GM19455 (cell line): ENCODE measurements around the gene STPG3.
A peak's percentile ranks its signal among the peaks of the same experiment; 100 is the strongest.

Experiments used
- ATAC-seq: cut with Tn5 transposase; IDR thresholded peaks from one replicate; pipeline ENCODE4 v1.9.1; 2021; ENCODE audit not compliant: unreplicated experiment

Gene STPG3

DNA sequence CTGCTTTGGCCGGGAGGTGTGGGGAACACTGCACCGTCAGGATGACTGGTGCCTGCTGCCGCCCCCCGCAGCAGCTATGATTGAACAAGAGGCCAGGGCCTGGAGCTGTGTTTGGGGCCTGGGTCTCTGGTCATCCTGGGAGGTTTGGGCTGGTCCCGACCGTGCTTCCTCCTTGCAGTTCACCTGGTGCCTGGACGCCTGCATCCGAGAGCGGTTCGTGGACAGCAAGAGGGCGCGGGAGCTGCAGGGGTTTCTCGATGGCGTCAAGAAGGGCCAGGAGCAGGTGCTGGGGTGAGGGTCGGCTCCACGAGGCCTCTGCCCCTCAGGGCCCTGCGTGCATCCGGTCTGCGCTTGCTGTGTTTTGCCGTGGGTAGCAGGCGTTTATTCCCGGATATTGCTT is 13.0 kb downstream of the STPG3 start:
- ATAC-seq = no peak

DNA sequence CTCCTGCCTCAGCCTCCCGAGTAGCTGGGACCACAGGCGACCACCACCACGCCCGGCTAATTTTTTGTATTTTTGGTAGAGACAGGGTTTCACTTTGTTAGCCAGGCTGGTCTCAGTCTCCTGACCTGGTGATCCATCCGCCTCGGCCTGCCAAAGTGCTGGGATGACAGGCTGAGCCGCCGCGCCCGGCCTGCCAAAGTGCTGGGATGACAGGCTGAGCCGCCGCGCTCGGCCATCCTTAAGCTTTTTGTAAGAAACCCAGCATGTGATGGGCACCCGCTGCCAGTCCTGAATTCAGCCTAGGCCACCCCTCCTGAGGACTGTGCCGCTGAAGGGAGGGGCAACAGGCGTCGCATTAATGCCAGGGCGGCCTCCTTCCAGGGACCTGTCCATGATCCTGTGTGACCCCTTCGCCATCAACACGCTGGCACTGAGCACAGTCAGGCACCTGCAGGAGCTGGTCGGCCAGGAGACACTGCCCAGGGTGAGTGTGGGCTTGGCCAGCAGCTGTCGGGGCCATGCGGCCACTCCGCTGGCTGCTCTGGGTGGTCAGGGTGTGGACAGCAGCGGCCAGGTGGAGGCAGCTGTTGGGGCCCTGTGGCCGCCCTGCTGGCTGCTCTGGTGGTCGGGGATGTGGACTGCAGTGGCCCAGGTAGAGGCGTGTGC is 14.5 kb downstream of the STPG3 start:
- ATAC-seq = no peak

DNA sequence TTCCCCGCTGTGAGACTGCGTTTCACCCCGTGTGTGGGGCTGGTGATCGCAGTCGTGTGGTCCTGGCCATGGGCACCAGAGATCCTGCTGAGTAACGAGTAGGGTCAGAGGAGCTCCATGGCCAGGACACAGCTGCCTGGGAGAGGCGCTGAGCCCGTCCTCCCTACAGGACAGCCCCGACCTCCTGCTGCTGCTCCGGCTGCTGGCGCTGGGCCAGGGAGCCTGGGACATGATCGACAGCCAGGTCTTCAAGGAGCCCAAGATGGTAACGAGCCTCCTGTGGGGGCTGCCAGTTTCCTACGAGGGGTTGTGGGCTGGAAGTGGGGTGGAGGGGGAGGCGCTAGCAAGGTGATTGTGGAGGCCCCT is 15.1 kb downstream of the STPG3 start:
- ATAC-seq = no peak

- ATAC-seq = no peak
These were observed 15.7 kb downstream of the STPG3 start for GRCh38 chr9:137266585-137267453.

DNA sequence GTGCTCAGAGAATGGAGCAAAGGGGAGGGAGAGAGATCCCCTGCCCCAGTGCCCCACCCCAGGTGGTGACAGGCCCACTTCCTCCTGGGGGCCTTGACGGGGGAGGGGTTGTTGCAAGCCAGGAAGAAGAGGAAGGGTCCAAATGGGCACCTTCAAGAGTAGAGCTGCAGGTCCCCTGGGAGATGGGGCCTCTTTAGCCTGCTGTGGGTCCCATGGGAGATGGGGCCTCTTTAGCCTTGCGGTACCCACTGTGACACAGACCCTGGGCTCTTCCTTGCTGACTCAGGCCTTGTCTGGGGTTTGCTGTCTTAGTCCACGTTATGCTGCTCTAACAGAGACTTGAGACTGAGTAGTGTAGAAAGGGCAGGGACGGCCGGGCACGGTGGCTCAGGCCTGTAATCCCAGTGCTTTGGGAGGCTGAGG is 16.9 kb downstream of the STPG3 start:
- no peak for ATAC-seq

DNA sequence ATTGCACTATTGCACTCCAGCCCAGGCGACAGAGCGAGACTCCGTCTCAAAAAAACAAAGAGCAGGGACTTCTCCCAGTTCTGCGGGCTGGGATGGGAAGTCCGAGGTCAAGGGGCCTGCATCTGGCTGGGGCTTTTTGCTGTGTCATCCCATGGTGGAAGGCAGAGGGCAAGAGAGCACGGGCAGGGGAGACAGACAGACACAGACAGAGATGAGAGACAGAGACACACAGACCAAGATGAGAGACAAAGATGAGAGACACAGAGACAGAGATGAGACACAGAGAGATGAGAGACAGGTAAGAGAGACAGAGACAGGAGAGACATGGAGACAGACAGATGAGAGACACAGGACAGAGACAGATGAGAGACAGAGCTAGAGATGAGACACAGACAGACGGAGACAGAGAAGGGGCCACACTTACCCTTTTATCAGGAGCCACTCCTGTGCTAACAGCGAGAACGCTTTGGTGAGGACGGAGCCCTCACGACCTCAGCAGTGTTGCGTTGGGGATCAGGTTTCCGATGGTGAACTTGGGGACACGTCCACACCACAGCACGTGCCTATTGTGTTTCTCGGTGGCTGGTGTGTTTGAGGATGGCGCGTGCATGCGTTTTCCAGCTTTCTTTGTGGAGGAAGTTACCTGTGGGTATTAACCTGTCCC is 17.6 kb downstream of the STPG3 start:
- no peak for ATAC-seq

GRCh38 chr9:137269231-137269772 is 18.2 kb downstream of the STPG3 start:
- no peak for ATAC-seq

DNA sequence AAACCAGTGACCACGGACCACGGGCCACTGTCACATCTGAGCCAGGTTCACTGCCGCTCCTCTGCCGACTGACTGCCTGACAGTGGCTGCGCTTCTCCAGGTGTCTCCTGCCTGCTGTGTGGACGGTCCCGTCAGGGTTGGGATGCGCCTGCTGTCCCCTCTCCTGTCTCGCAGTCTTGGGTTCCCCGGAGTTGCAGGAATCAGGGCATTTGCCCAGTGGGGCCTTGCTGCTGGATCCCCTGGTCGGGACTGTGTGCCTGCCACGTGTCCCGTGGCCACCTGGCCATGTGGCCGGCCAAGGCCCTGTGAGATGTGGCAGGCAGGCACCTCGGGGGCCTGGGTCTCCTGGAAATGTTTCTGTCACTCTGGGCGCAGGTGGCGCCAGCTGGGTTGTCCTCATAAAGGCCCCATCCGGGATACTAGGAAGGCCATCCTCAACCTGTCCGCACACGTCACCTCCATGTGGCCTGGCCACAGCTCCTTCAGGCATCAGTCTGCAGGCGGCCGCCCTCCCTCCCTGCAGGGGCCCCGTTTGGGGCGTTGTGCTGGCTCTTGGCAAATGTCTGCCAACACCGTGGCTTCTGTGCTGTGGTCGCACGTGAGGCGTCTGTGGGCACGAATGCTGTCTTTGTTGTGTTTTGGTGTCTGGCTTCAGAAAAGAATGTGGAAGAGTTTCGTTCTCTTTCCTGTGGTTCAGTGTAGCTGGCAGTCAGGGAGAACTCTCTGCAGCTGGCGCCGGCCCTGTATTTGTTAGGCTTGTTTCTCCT is 20.0 kb downstream of the STPG3 start:
- ATAC-seq = no peak

DNA sequence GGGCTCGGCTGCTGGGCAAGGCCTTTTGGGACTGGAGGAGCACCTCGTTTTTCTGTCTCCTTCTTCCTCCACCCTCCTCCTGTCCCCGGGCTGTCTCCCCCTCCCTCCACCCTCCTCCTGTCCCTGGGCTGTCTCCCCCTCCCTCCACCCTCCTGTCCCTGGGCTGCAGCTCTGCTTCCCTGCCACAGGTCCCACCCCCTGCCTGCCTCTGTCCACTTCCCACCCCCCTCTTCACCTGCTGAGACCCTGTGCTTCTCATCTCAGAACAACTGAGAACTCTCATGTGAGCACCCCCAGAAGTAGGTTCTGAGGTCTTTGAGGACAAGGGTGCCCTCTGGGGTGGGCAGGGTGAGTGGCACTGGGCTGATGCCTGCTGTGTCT is 20.6 kb downstream of the STPG3 start:
- ATAC-seq = no peak

GRCh38 chr9:137272241-137273094 is 21.4 kb downstream of the STPG3 start:
- no peak for ATAC-seq

DNA sequence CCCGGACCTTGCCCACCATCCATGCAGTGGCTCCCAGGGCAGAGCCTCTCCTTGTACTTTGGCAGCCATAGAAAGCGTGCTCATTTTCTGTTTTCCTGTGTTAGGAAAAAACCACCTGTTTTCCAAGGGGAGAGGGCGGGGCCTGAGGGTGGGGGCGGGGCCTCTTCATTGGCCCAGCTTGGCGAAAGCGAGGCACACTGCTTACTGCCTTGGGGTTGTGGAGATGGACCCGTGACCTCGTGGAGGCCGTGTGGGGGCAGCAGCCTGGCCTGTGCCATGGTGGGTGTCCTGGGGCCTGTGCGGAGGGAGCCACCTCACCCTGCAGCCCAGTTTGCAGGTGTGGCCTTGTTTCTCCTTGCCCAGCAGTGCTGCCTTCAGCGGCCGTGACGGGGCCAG is 22.0 kb downstream of the STPG3 start:
- ATAC-seq = no peak

DNA sequence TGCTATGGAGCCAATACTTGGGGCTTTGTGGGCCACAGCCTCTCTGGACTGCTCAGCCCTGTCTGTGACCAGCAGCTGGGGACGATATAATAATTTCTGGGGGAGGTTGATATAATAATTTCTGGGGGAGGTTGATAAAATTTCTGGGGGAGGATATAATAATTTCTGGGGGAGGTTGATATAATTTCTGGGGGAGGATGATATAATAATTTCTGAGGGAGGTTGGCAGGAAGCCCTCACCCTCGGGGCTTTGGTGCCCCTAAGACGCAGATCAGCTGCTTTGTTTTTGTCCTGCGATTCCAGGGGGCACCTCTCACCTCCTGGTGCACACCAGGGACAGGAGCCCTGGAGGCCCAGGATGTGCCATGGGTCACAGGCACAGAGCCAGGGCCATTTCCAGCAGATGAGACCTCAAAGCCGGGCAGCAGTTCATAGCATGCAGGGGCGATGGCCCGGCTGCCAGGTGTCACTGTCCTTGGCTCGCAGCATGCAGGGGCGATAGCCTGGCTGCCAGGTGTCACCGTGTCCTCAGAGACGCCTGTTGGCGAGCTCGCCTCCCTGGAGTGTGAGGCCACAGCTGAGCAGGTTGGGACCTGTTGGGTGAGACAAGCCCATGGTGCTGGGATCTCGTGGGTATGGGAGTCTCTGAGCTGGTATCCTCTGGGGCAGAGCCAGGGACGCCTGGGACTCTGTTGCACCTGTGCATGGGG is 22.7 kb downstream of the STPG3 start:
- ATAC-seq = no peak

GRCh38 chr9:137275203-137275587 is 24.1 kb downstream of the STPG3 start:
- no peak for ATAC-seq

GRCh38 chr9:137275588-137276472 is 24.7 kb downstream of the STPG3 start:
- ATAC-seq = no peak

GRCh38 chr9:137276473-137277328 is 25.6 kb downstream of the STPG3 start:
- ATAC-seq = no peak

DNA sequence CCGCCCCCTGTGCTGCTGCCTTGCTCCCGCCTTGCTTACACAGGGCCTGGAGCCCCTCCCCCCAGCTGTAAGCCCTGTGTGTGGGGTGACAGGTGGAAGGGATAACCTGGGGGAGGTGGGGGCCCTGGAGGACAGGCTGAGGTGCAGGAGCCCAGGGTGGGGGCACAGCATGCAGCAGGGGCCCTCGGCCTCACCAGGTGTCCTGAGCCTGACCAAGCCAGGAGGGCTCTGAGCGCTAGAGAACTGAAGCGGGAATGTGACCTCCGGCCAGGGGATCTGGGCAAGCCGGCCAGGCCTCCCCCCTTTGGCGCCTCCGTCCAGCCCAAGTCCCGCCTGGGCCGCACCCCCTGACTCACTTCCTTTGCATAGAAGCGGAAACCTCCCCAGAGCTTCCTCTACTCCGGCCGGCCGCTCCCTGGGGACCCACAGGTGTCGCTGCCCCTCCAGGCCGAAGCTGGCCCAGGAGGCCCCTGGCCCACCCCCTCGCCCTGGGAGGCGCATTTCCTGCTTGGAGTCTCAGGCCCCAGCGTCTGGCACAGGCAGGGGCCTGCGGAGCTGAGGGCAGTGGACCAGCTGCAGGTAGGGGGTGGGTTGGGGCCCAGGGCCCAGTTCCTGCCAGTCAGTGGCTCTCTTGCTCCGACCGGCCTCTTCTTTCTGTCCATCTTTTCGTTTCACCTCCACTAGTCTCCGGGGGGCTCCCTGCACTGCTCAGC is 26.4 kb downstream of the STPG3 start, which contains the start of gene TOR4A:
Gene TOR4A (plus strand): TSS at position 398 of the 713 bp plus-strand sequence. CDS start 964 bp downstream, outside the sequence.
- peak; percentile 70 for ATAC-seq
